Right lobe of liver (tissue), 4 donors: ENCODE results near the gene B3GAT2.

Source experiments
- POLR2A ChIP-seq: fragments of 450-650 bp; IDR thresholded peaks from one replicate; pipeline ENCODE4 v1.6.1; 2017; ENCODE audit warnings: antibody characterized with exemption, mild to moderate bottlenecking
- TF ChIP-seq, protein P1 (sequence below), 4 donors: fragments of 200-600 bp in 3 of 4; fragments of 450-650 bp in 1 of 4; IDR thresholded peaks; one replicate each; pipeline versions ENCODE4 v1.5.1 to v1.8.0; 2016 to 2022; ENCODE audit warnings: antibody characterized with exemption in 4 of 4, mild to moderate bottlenecking in 2 of 4
- donor health status: DM: no; HTN: no; CAD: no.
- donor health status: DM: no; HTN: no; CAD: no.
- donor health status: DM: no; HTN: yes; CAD: no.

DNA sequence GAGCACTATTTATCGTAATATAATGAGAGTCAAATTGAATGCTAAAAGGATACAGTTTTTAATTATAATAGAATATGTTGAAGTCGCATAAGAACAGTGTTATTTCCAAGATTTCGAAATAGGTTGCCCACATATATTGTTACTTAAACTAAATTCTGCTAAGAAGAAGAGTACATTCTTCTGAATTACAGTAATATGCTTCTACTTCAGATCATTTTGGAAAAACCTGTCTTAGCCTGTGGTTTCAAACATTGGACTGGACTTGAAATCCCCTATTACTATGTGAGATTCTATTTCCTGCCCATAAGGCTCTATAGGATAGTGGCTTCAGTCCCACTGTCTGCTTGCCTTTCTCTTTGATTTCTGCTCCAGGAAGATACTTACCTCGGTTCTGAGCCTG is 137.2 kb downstream of the B3GAT2 start:
- TF ChIP-seq POLR2A, result no peak
- TF ChIP-seq, protein P1, sequence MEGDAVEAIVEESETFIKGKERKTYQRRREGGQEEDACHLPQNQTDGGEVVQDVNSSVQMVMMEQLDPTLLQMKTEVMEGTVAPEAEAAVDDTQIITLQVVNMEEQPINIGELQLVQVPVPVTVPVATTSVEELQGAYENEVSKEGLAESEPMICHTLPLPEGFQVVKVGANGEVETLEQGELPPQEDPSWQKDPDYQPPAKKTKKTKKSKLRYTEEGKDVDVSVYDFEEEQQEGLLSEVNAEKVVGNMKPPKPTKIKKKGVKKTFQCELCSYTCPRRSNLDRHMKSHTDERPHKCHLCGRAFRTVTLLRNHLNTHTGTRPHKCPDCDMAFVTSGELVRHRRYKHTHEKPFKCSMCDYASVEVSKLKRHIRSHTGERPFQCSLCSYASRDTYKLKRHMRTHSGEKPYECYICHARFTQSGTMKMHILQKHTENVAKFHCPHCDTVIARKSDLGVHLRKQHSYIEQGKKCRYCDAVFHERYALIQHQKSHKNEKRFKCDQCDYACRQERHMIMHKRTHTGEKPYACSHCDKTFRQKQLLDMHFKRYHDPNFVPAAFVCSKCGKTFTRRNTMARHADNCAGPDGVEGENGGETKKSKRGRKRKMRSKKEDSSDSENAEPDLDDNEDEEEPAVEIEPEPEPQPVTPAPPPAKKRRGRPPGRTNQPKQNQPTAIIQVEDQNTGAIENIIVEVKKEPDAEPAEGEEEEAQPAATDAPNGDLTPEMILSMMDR (IDR thresholded peaks at IDR 0.05), result no peak
